HCT116 (cell line): ENCODE results near the gene TLK1. TPM values are rescaled to one million over a fixed set of nuclear protein-coding genes. Genes with fewer than 3 reads are reported as not detected.

Experiments used
- ATAC-seq: fragments of 200-7000 bp; cut with Tn5 transposase; 2 replicates; pipeline ENCODE4 v1.9.1; 2020; ENCODE audit warnings: mild to moderate bottlenecking, moderate library complexity
- BruUV-seq: library from RNA; stranded (reverse); fragments of 400-500 nt; replicated peaks from 2 replicates; lab custom pipeline; 2021; lab: Mats Ljungman, UMichigan
- CTCF ChIA-PET: fragments of 300-600 bp; sonication (Branson Sonifier 250); formaldehyde crosslinking; loops from one replicate; lab custom pipeline; 2021; ENCODE audit warnings: antibody characterized with exemption; lab: Charles Lee
- POLR2A ChIA-PET: fragments of 300-600, 350-600 bp; sonication (Branson Sonifier 250); formaldehyde crosslinking; loops from one replicate; lab custom pipeline; 2021; ENCODE audit warnings: antibody characterized with exemption; lab: Charles Lee
- RAD21 ChIA-PET, 2 experiments: fragments of 300-600 bp; sonication (Branson Sonifier 250); formaldehyde crosslinking; loops; one replicate each; lab custom pipeline; 2023; ENCODE audit warnings: low total read pairs in 2 of 2; ENCODE audit not compliant: uncharacterized antibody in 2 of 2, unreplicated experiment in 2 of 2, low non-redundant PET in 1 of 2; lab: Charles Lee
- DNase-seq: peaks from one replicate; pipeline ENCODE4 v3.0.0-alpha.2; 2010; ENCODE audit warnings: low read depth, low spot score
- H2AFZ ChIP-seq: fragments of 200-600 bp; shearing (Covaris generic), sonication (generic); 2 replicates; pipeline ENCODE4 v1.6.1; 2017; ENCODE audit warnings: low read depth, mixed run types, mixed read lengths, antibody characterized with exemption, low read length; ENCODE audit not compliant: poor library complexity, severe bottlenecking
- H3K27ac ChIP-seq: 2 replicates; pipeline ENCODE4 v1.5.1; 2012; ENCODE audit warnings: low read depth, low read length
- H3K27me3 ChIP-seq: fragments of 200-600 bp; sonication (generic); 2 replicates; pipeline ENCODE4 v1.6.1; 2016; ENCODE audit warnings: mixed run types, low read length, mixed read lengths; ENCODE audit not compliant: insufficient read depth
- H3K36me3 ChIP-seq, 2 experiments: fragments of 200-500 bp in 1 of 2; fragments of 200-600 bp in 1 of 2; sonication (Bioruptor generic) in 1 of 2; sonication (generic) in 1 of 2; 2 replicates each; pipeline versions ENCODE4 v1.5.1 to v1.6.1; 2014 to 2016; ENCODE audit warnings: low read length in 2 of 2, inconsistent platforms in 1 of 2, mixed read lengths in 1 of 2, mixed run types in 1 of 2; ENCODE audit not compliant: insufficient read depth in 2 of 2, control insufficient read depth in 1 of 2
- H3K4me1 ChIP-seq, 2 experiments: fragments of 200-600 bp in 1 of 2; sonication (generic) in 1 of 2; 2 replicates each; pipeline versions ENCODE4 v1.5.1 to v1.6.1; 2012 to 2017; ENCODE audit warnings: low read length in 2 of 2, inconsistent platforms in 1 of 2, mild to moderate bottlenecking in 1 of 2, mixed read lengths in 1 of 2, mixed run types in 1 of 2, moderate library complexity in 1 of 2; ENCODE audit not compliant: insufficient read depth in 2 of 2, control insufficient read depth in 1 of 2
- H3K4me2 ChIP-seq: fragments of 200-600 bp; sonication (generic); 2 replicates; pipeline ENCODE4 v1.6.1; 2017; ENCODE audit warnings: mixed run types, low read length, mixed read lengths
- H3K4me3 ChIP-seq, 2 experiments: fragments of 200-600 bp in 1 of 2; sonication (generic) in 1 of 2; replicated peaks in 1 of 2; 2 replicates each; pipeline ENCODE4 v1.5.1; 2011 to 2016; ENCODE audit warnings: low read length in 2 of 2, control low read depth in 1 of 2, low read depth in 1 of 2, mild to moderate bottlenecking in 1 of 2, mixed read lengths in 1 of 2, mixed run types in 1 of 2
- H3K79me2 ChIP-seq: fragments of 200-600 bp; sonication (generic); 2 replicates; pipeline ENCODE4 v1.6.1; 2017; ENCODE audit warnings: mild to moderate bottlenecking, mixed run types, low read length, moderate library complexity, mixed read lengths; ENCODE audit not compliant: insufficient read depth
- H3K9ac ChIP-seq: fragments of 200-600 bp; sonication (generic); 2 replicates; pipeline ENCODE4 v1.6.1; 2016; ENCODE audit warnings: low read length, mixed read lengths
- H3K9me2 ChIP-seq: fragments of 200-600 bp; sonication (generic), shearing (Covaris generic); 2 replicates; pipeline ENCODE4 v1.6.1; 2017; ENCODE audit warnings: mixed run types, mild to moderate bottlenecking, moderate library complexity; ENCODE audit not compliant: insufficient read depth
- H3K9me3 ChIP-seq, 2 experiments: fragments of 200-500 bp in 1 of 2; fragments of 200-600 bp in 1 of 2; sonication (Bioruptor generic) in 1 of 2; sonication (generic) in 1 of 2; 2 replicates each; pipeline ENCODE4 v1.6.1; 2014 to 2017; ENCODE audit warnings: low read length in 2 of 2, mixed read lengths in 2 of 2, inconsistent platforms in 1 of 2, low read depth in 1 of 2, mild to moderate bottlenecking in 1 of 2, mixed run types in 1 of 2, moderate library complexity in 1 of 2; ENCODE audit not compliant: control insufficient read depth in 1 of 2, insufficient read depth in 1 of 2
- H4K20me1 ChIP-seq: fragments of 200-600 bp; sonication (generic), shearing (Covaris generic); 2 replicates; pipeline ENCODE4 v1.6.1; 2017; ENCODE audit warnings: mixed run types, mild to moderate bottlenecking, moderate library complexity; ENCODE audit not compliant: insufficient read depth
- ATF3 ChIP-seq: IDR thresholded peaks from 2 replicates; pipeline ENCODE4 v1.6.1; 2012
- JUND ChIP-seq: IDR thresholded peaks from 2 replicates; pipeline ENCODE4 v1.6.1; 2012
- POLR2A ChIP-seq: IDR thresholded peaks from 2 replicates; pipeline ENCODE4 v1.7.0; 2011; ENCODE audit warnings: borderline replicate concordance; ENCODE audit not compliant: insufficient read depth, insufficient read length; ENCODE audit errors: extremely low read depth
- REST ChIP-seq: IDR thresholded peaks from 2 replicates; pipeline ENCODE4 v1.6.1; 2012; ENCODE audit warnings: low read depth
- SRF ChIP-seq: IDR thresholded peaks from 2 replicates; pipeline ENCODE4 v1.6.1; 2012; ENCODE audit warnings: low read depth
- TCF7L2 ChIP-seq: IDR thresholded peaks from 2 replicates; pipeline ENCODE4 v1.7.0; 2011; ENCODE audit warnings: borderline replicate concordance, inconsistent platforms; ENCODE audit not compliant: insufficient read depth, insufficient read length; ENCODE audit errors: extremely low read depth
- intact Hi-C: fragments of 100-400 bp; cut with micrococcal nuclease; formaldehyde crosslinking; loops from 2 replicates; pipeline ENCODE4 v1.10.0; 2022
- total RNA-seq: library from RNA; stranded (reverse); gene quantifications from one replicate; pipeline ENCODE4 v1.2.1, GENCODE V29; 2021; ENCODE audit not compliant: unreplicated experiment

TLK1 gene
- total RNA-seq, 1 experiment from 2014 or later = 57.7 TPM

GRCh38 chr2:171049691-171050090 lies 111.0 kb downstream of the TLK1 start (continued):
- TF ChIP-seq POLR2A = no peak
- TF ChIP-seq ATF3 = no peak
- no peak for TF ChIP-seq REST
- no peak for TF ChIP-seq TCF7L2

- no peak for ATAC-seq
- Histone ChIP-seq H3K36me3 (peaks cover 6 to 12% of the 10 kb centered on the region in 2 experiments; a peak in 3 of 4 replicates), H2AFZ (no peak overlapping the region)
- intact Hi-C loops = no loop called here
- TF ChIP-seq SRF (no peak), ATF3 (no peak), REST (no peak), JUND (no peak)
- TF ChIP-seq, all 23 proteins: peak for 0
- CTCF ChIA-PET = no interaction called here
- no peaks in the 10 kb centered on the region for H3K9me2 ChIP-seq
- H4K20me1 ChIP-seq = no peaks in the 10 kb centered on the region
- H3K9ac ChIP-seq = no peak overlapping the region
- BruUV-seq = no TSS peak
- no peaks in the 10 kb centered on the region for H3K79me2 ChIP-seq
- H3K4me1 ChIP-seq = no peaks in the 10 kb centered on the region
- POLR2A ChIA-PET = no interaction called here
- H3K4me3 ChIP-seq = no peak overlapping the region
- no peaks in the 10 kb centered on the region for H3K27me3 ChIP-seq
- no peak overlapping the region for H3K4me2 ChIP-seq
- DNase-seq = no peak
- no peaks in the 10 kb centered on the region for H3K9me3 ChIP-seq
- RAD21 ChIA-PET = no interaction called here
- H3K27ac ChIP-seq = no peak overlapping the region
Observed at GRCh38 chr2:171046048-171046560, 114.6 kb downstream of the TLK1 start.
